ENCODE measurements around the gene CDH4.

DNA sequence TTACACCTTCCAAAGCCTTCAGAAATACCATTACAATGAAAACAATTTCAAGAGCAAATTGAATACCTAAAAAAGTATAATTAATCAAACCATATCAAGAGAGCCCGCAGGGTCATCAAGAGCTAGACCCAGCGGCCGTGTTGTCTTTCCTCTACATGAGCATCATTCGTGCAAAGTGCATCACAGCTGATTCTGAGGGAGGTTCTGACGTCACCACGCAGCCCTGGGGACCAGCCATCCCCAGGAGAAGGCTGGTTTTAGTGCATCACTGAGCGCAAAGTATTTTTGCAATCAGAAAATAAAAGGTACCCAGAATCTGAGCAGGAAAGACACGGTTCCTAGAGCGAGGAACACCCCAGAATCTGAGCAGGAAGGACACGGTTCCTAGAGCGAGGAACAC is 371.4 kb downstream of the CDH4 start:
- TF ChIP-seq POLR2A (IDR thresholded peaks at IDR 0.05; ENCODE audit: low read length) = no peak
- TF ChIP-seq GATA1 (IDR thresholded peaks at IDR 0.05; ENCODE audit: low read depth, low read length) = no peak
